ENCODE data around the gene TRAPPC14.

- no peak for TF ChIP-seq CTCF (IDR thresholded peaks at IDR 0.05; ENCODE audit: low read depth, low read length, missing input control)
- no peak for TF ChIP-seq GABPA (IDR thresholded peaks at IDR 0.05 in 1 of 2, conservative IDR thresholded peaks at IDR 0.05 in 1 of 2)
- no peak for TF ChIP-seq JUND (IDR thresholded peaks at IDR 0.05)
- TF ChIP-seq, protein P1, sequence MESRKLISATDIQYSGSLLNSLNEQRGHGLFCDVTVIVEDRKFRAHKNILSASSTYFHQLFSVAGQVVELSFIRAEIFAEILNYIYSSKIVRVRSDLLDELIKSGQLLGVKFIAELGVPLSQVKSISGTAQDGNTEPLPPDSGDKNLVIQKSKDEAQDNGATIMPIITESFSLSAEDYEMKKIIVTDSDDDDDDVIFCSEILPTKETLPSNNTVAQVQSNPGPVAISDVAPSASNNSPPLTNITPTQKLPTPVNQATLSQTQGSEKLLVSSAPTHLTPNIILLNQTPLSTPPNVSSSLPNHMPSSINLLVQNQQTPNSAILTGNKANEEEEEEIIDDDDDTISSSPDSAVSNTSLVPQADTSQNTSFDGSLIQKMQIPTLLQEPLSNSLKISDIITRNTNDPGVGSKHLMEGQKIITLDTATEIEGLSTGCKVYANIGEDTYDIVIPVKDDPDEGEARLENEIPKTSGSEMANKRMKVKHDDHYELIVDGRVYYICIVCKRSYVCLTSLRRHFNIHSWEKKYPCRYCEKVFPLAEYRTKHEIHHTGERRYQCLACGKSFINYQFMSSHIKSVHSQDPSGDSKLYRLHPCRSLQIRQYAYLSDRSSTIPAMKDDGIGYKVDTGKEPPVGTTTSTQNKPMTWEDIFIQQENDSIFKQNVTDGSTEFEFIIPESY (IDR thresholded peaks at IDR 0.05): no peak
- no peak for TF ChIP-seq NR2F2 (IDR thresholded peaks at IDR 0.05)
- no peak for TF ChIP-seq YY1 (IDR thresholded peaks at IDR 0.05)
Observed at GRCh38 chr7:100198266-100198665, 39.7 kb upstream of the TRAPPC14 start.

Measured in liver (tissue), 3 donors.